ENCODE results near the gene CD44. TPM values are rescaled to one million over a fixed set of nuclear protein-coding genes. Genes with fewer than 3 reads are reported as not detected.

CD44 gene
- total and polyA plus RNA-seq, 5 donors from 2014 or later = 441 to 1,181 (median 497) TPM

DNA sequence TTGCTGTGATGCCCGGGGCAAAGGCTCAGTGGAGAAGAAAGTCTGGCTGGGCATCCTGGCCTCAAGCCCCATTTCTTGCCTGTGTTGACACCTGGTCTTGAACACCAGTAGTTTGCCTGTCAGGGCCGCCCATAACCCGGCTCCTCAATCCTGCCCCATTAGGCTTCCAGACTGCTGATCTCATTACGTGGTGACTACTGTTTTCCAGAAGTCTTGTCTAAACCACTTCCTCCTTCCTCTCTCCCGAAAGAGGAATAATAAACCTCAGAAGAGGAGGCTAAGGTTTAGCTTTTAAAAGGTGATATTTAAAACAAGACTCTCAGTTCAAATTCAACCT lies 97.7 kb downstream of the CD44 start:
- Mint-ChIP-seq H3K9me3 (peaks cover 0 to 15% (median 7%) of the 10 kb centered on the region in 7 donors), H3K4me1 (peaks cover 41 to 63% (median 52%) of the 10 kb centered on the region in 4 donors), H3K4me3 (peak overlapping the region in 1 of 4 donors; percentile 15), H3K27ac (peak overlapping the region; percentile 49 to 72 (median 67)), H3K27me3 (no peaks in the 10 kb centered on the region), H3K36me3 (peaks cover 13% of the 10 kb centered on the region)
- peaks cover 5% of the 10 kb centered on the region for H3K36me3 ChIP-seq (ENCODE audit: control insufficient read depth, insufficient read depth, low read length)
- ATAC-seq (ENCODE audit: low read depth in 2 of 2) (no peak), DNase-seq (no peak)
- H3K27me3 ChIP-seq (ENCODE audit: control insufficient read depth, insufficient read depth, low read length) = no peaks in the 10 kb centered on the region
- no peak overlapping the region for H3K27ac ChIP-seq (ENCODE audit: insufficient read depth, low read length, poor library complexity, severe bottlenecking)
- peaks cover 26% of the 10 kb centered on the region for H3K4me1 ChIP-seq (ENCODE audit: control insufficient read depth, insufficient read depth, low read length, poor library complexity, severe bottlenecking)
- H3K4me3 ChIP-seq (ENCODE audit: low read depth, low read length) = no peak overlapping the region
- peaks cover 0 to 8% of the 10 kb centered on the region in 2 experiments for H3K9me3 ChIP-seq (ENCODE audit: control insufficient read depth in 2 of 2, low read length in 2 of 2)

DNA sequence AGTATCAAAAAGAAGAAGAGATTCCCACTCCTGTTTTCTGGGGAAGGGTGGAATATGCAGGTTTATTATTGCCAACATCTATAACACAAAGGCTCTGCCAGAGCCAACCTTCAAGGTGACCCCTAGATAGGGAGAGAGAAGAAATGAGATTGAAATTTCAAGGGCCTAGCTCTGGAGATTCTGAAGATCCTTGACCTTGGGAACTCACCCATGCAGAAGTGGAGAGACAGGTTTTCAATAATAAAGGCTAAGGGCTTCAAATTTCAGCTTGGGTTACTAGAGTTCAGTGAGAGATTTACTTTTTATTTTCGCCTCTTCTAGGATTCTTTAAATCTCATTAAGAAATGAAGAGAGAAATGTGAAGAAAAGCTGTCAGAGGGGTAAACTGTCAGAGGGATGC lies 98.4 kb downstream of the CD44 start:
- Mint-ChIP-seq H3K27ac (peak overlapping the region in 2 of 3 donors; percentile 72 to 76), H3K4me1 (peaks cover 45 to 68% (median 57%) of the 10 kb centered on the region in 4 donors), H3K4me3 (peak overlapping the region in 1 of 4 donors; percentile 25), H3K36me3 (peaks cover 7% of the 10 kb centered on the region), H3K27me3 (no peaks in the 10 kb centered on the region), H3K9me3 (peaks cover 0 to 15% (median 7%) of the 10 kb centered on the region in 7 donors)
- Histone ChIP-seq H3K4me1 (ENCODE audit: control insufficient read depth, insufficient read depth, low read length, poor library complexity, severe bottlenecking) (peaks cover 26% of the 10 kb centered on the region), H3K27ac (ENCODE audit: insufficient read depth, low read length, poor library complexity, severe bottlenecking) (no peak overlapping the region), H3K4me3 (ENCODE audit: low read depth, low read length) (no peak overlapping the region), H3K27me3 (ENCODE audit: control insufficient read depth, insufficient read depth, low read length) (no peaks in the 10 kb centered on the region), H3K36me3 (ENCODE audit: control insufficient read depth, insufficient read depth, low read length) (peaks cover under 1% of the 10 kb centered on the region), H3K9me3 (ENCODE audit: control insufficient read depth in 2 of 2, low read length in 2 of 2) (peaks cover 0 to 8% of the 10 kb centered on the region in 2 experiments)
- ATAC-seq (ENCODE audit: low read depth in 2 of 2) (no peak), DNase-seq (no peak)

DNA sequence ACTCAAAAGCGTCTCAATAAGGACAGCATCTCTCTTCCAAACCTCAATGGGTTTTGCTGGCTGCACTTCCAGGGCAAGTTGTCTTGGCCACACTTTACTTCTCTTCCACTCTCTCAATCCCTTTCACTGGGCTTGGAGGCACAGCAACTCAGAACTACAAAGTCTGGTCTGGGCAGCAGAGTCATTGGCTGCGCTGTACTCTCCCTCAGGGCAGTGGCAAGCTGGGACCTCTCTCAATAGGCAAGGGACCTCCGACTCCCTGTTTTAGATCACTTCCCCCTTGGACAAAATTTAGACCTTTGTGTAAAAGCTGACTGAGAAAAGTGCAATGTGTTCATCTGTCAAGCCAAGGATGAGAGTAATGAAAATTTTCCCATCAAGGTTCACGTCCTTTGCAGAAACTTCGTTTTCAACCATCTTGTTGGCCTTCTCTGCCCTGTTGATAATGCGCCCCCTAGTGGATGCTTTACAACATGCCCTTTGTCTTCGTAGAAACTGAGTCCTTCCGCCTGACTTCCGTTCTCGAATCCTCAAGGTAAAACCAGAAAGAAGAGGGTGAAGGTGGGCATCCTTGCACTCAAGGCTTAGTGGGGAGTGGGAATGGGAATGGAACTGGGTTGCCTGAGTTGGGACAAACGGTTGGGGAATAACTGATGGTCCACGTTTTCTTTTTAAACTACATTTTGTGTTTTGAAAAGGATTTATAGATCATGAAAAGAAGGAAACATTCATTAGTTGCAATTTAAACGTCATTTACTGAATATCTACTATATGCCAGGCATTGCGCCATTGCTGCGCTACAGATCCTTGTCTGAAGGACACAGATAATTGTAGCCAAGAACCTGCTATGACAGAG lies 99.1 kb downstream of the CD44 start:
- peaks cover 1 to 14% (median 7%) of the 10 kb centered on the region in 7 donors for H3K9me3 Mint-ChIP-seq
- H3K27me3 Mint-ChIP-seq = no peaks in the 10 kb centered on the region
- H3K4me1 Mint-ChIP-seq = peaks cover 50 to 71% (median 60%) of the 10 kb centered on the region in 4 donors
- H3K36me3 Mint-ChIP-seq = peaks cover 6% of the 10 kb centered on the region
- no peak overlapping the region for H3K4me3 ChIP-seq (ENCODE audit: low read depth, low read length)
- H3K4me3 Mint-ChIP-seq = peak overlapping the region in 1 of 4 donors; percentile 13
- no peak for ATAC-seq (ENCODE audit: low read depth in 2 of 2)
- peak overlapping the region; percentile 48 to 88 (median 76) for H3K27ac Mint-ChIP-seq
- no peaks in the 10 kb centered on the region for H3K27me3 ChIP-seq (ENCODE audit: control insufficient read depth, insufficient read depth, low read length)
- no peak overlapping the region for H3K27ac ChIP-seq (ENCODE audit: insufficient read depth, low read length, poor library complexity, severe bottlenecking)
- H3K9me3 ChIP-seq (ENCODE audit: control insufficient read depth in 2 of 2, low read length in 2 of 2) = peaks cover 0 to 2% of the 10 kb centered on the region in 2 experiments
- DNase-seq = peak; percentile 23 to 84 (median 61)
- no peaks in the 10 kb centered on the region for H3K36me3 ChIP-seq (ENCODE audit: control insufficient read depth, insufficient read depth, low read length)
- peaks cover 32% of the 10 kb centered on the region for H3K4me1 ChIP-seq (ENCODE audit: control insufficient read depth, insufficient read depth, low read length, poor library complexity, severe bottlenecking)

DNA sequence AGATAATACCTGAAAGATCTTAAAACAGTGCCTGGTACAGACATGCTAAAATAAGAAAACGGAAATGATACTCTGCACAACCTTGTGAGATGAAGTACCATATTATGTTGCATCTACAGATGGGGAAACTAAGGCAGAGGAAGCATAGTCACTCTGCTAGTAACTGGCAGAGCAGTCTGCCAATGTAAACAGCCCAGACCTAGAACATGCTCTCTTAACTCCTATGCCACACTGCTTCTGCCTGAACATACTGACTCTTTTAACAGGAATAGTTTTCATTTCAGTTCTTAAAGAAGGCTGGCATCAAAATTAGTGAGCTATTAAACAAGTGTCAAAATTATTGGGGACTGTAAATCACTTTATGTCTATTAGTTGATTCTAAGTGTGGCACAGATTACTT lies 99.9 kb downstream of the CD44 start:
- ATAC-seq (ENCODE audit: low read depth in 2 of 2) = no peak

GRCh38 chr11:35239471-35240075 lies 100.6 kb downstream of the CD44 start:
- H3K27ac Mint-ChIP-seq = peak overlapping the region in 1 of 3 donors; percentile 71
- peaks cover 0 to 5% (median 3%) of the 10 kb centered on the region in 7 donors for H3K9me3 Mint-ChIP-seq
- Histone ChIP-seq H3K4me1 (ENCODE audit: control insufficient read depth, insufficient read depth, low read length, poor library complexity, severe bottlenecking) (peaks cover 34% of the 10 kb centered on the region), H3K27ac (ENCODE audit: insufficient read depth, low read length, poor library complexity, severe bottlenecking) (no peak overlapping the region), H3K27me3 (ENCODE audit: control insufficient read depth, insufficient read depth, low read length) (no peaks in the 10 kb centered on the region), H3K9me3 (ENCODE audit: control insufficient read depth in 2 of 2, low read length in 2 of 2) (no peaks in the 10 kb centered on the region), H3K36me3 (ENCODE audit: control insufficient read depth, insufficient read depth, low read length) (no peaks in the 10 kb centered on the region), H3K4me3 (ENCODE audit: low read depth, low read length) (no peak overlapping the region)
- H3K4me1 Mint-ChIP-seq = peaks cover 41 to 71% (median 59%) of the 10 kb centered on the region in 4 donors
- ATAC-seq (ENCODE audit: low read depth in 2 of 2) (no peak), DNase-seq (no peak)
- H3K4me3 Mint-ChIP-seq = no peak overlapping the region
- H3K36me3 Mint-ChIP-seq = peaks cover 8% of the 10 kb centered on the region
- H3K27me3 Mint-ChIP-seq = no peaks in the 10 kb centered on the region

More for the DNA sequence above, 99.9 kb downstream of the CD44 start:
- Histone ChIP-seq H3K4me3 (ENCODE audit: low read depth, low read length) (no peak overlapping the region), H3K27ac (ENCODE audit: insufficient read depth, low read length, poor library complexity, severe bottlenecking) (no peak overlapping the region), H3K27me3 (ENCODE audit: control insufficient read depth, insufficient read depth, low read length) (no peaks in the 10 kb centered on the region), H3K9me3 (ENCODE audit: control insufficient read depth in 2 of 2, low read length in 2 of 2) (no peaks in the 10 kb centered on the region), H3K36me3 (ENCODE audit: control insufficient read depth, insufficient read depth, low read length) (no peaks in the 10 kb centered on the region), H3K4me1 (ENCODE audit: control insufficient read depth, insufficient read depth, low read length, poor library complexity, severe bottlenecking) (peaks cover 34% of the 10 kb centered on the region)
- Mint-ChIP-seq H3K9me3 (peaks cover 2 to 11% (median 7%) of the 10 kb centered on the region in 7 donors), H3K27ac (peak overlapping the region in 1 of 3 donors; percentile 76), H3K4me1 (peaks cover 46 to 71% (median 59%) of the 10 kb centered on the region in 4 donors), H3K36me3 (peaks cover 8% of the 10 kb centered on the region), H3K27me3 (no peaks in the 10 kb centered on the region), H3K4me3 (no peak overlapping the region)
- no peak for DNase-seq

- H3K4me3 Mint-ChIP-seq = peak overlapping the region in 1 of 4 donors; percentile 0
- peak overlapping the region in 2 of 3 donors; percentile 16 to 52 for H3K27ac Mint-ChIP-seq
- ATAC-seq (ENCODE audit: low read depth in 2 of 2) = no peak
- H3K4me3 ChIP-seq (ENCODE audit: low read depth, low read length) = no peak overlapping the region
- H3K4me1 Mint-ChIP-seq = peaks cover 33 to 71% (median 53%) of the 10 kb centered on the region in 4 donors
- H3K9me3 ChIP-seq (ENCODE audit: control insufficient read depth in 2 of 2, low read length in 2 of 2) = no peaks in the 10 kb centered on the region
- peaks cover 4% of the 10 kb centered on the region for H3K36me3 Mint-ChIP-seq
- H3K27ac ChIP-seq (ENCODE audit: insufficient read depth, low read length, poor library complexity, severe bottlenecking) = no peak overlapping the region
- H3K4me1 ChIP-seq (ENCODE audit: control insufficient read depth, insufficient read depth, low read length, poor library complexity, severe bottlenecking) = peaks cover 20% of the 10 kb centered on the region
- peaks cover 0 to 3% (median 0%) of the 10 kb centered on the region in 7 donors for H3K9me3 Mint-ChIP-seq
- DNase-seq = no peak
- no peaks in the 10 kb centered on the region for H3K36me3 ChIP-seq (ENCODE audit: control insufficient read depth, insufficient read depth, low read length)
- no peaks in the 10 kb centered on the region for H3K27me3 ChIP-seq (ENCODE audit: control insufficient read depth, insufficient read depth, low read length)
- H3K27me3 Mint-ChIP-seq = no peaks in the 10 kb centered on the region
These were observed 102.1 kb downstream of the CD44 start for GRCh38 chr11:35241083-35241482.

GRCh38 chr11:35241531-35241930 lies 102.6 kb downstream of the CD44 start:
- Mint-ChIP-seq H3K9me3 (peaks cover 0 to 3% (median 0%) of the 10 kb centered on the region in 7 donors), H3K36me3 (peaks cover 4% of the 10 kb centered on the region), H3K27me3 (no peaks in the 10 kb centered on the region), H3K27ac (peak overlapping the region in 2 of 3 donors; percentile 16 to 52), H3K4me1 (peaks cover 30 to 71% (median 52%) of the 10 kb centered on the region in 4 donors), H3K4me3 (peak overlapping the region in 1 of 4 donors; percentile 0)
- Histone ChIP-seq H3K9me3 (ENCODE audit: control insufficient read depth in 2 of 2, low read length in 2 of 2) (no peaks in the 10 kb centered on the region), H3K4me1 (ENCODE audit: control insufficient read depth, insufficient read depth, low read length, poor library complexity, severe bottlenecking) (peaks cover 18% of the 10 kb centered on the region), H3K36me3 (ENCODE audit: control insufficient read depth, insufficient read depth, low read length) (no peaks in the 10 kb centered on the region), H3K4me3 (ENCODE audit: low read depth, low read length) (no peak overlapping the region), H3K27me3 (ENCODE audit: control insufficient read depth, insufficient read depth, low read length) (no peaks in the 10 kb centered on the region), H3K27ac (ENCODE audit: insufficient read depth, low read length, poor library complexity, severe bottlenecking) (no peak overlapping the region)
- ATAC-seq (ENCODE audit: low read depth in 2 of 2) = no peak
- DNase-seq = no peak

All from CD4-positive, CD25-positive, alpha-beta regulatory T cell (primary cell).